HG03457 (cell line): ENCODE results near the gene CALCOCO2.
"Not testable (repeated sequence)": the region's sequence is repeated elsewhere in the genome, so short reads cannot be mapped to it uniquely, and the experiment has no call there.

ENCODE experiments used
- ATAC-seq: cut with Tn5 transposase; IDR thresholded peaks from one replicate; pipeline ENCODE4 v1.9.1; 2021; ENCODE audit warnings: moderate number of reproducible peaks; ENCODE audit not compliant: unreplicated experiment

CALCOCO2 gene

GRCh38 chr17:48830840-48831548, at the start of gene CALCOCO2:
Gene CALCOCO2, plus strand, starts transcription at chr17:48831035. Its CDS starts 10,673 bp downstream, at chr17:48841708.
- ATAC-seq = peak; percentile 54

- no peak for ATAC-seq
These were observed 43.0 kb upstream of the CALCOCO2 start for GRCh38 chr17:48787828-48788227.

GRCh38 chr17:48790607-48791127, 40.2 kb upstream of the CALCOCO2 start:
- no peak for ATAC-seq

- ATAC-seq = no peak
These were observed 39.5 kb upstream of the CALCOCO2 start for GRCh38 chr17:48791128-48792032.

GRCh38 chr17:48792033-48792798, 38.6 kb upstream of the CALCOCO2 start:
- ATAC-seq = no peak

- no peak for ATAC-seq
These were observed 35.2 kb upstream of the CALCOCO2 start for GRCh38 chr17:48795444-48796162.

GRCh38 chr17:48796163-48796522, 34.7 kb upstream of the CALCOCO2 start:
- not testable (repeated sequence) for ATAC-seq

GRCh38 chr17:48799069-48799723, 31.6 kb upstream of the CALCOCO2 start:
- no peak for ATAC-seq

- no peak for ATAC-seq
These were observed 30.1 kb upstream of the CALCOCO2 start for GRCh38 chr17:48800626-48801217.

GRCh38 chr17:48804936-48805411, 25.9 kb upstream of the CALCOCO2 start:
- ATAC-seq = no peak

GRCh38 chr17:48809182-48809581, 21.7 kb upstream of the CALCOCO2 start:
- ATAC-seq = no peak

- no peak for ATAC-seq
These were observed 18.8 kb upstream of the CALCOCO2 start for GRCh38 chr17:48812001-48812400.

- ATAC-seq = no peak
These were observed 16.3 kb upstream of the CALCOCO2 start for GRCh38 chr17:48814504-48814903.

GRCh38 chr17:48815311-48815710, 15.5 kb upstream of the CALCOCO2 start:
- ATAC-seq = no peak

- ATAC-seq = no peak
These were observed 14.4 kb upstream of the CALCOCO2 start for GRCh38 chr17:48816438-48816773.

- ATAC-seq = peak; percentile 76
These were observed 13.9 kb upstream of the CALCOCO2 start, which contains the start of gene TTLL6 for GRCh38 chr17:48816774-48817590. Gene TTLL6, minus strand, starts transcription at chr17:48817229. Its CDS starts 157 bp downstream, at chr17:48817072.

- ATAC-seq = no peak
These were observed 12.4 kb upstream of the CALCOCO2 start for GRCh38 chr17:48818361-48818841.

- no peak for ATAC-seq
These were observed 11.4 kb upstream of the CALCOCO2 start for GRCh38 chr17:48819466-48819865.
